ENCODE measurements around the gene ADD3.

Gene ADD3

GRCh38 chr10:110006358-110007160, 1.2 kb upstream of the ADD3 start:
- no peak for DNase-seq

GRCh38 chr10:110007161-110007700, 553 bp upstream of the ADD3 start:
- peak in 1 of 4 experiments; percentile 52 for DNase-seq

- DNase-seq = peak in 2 of 4 experiments; percentile 18 to 25
These were observed 945 bp downstream of the ADD3 start for GRCh38 chr10:110008518-110009339.

- peak in 1 of 4 experiments; percentile 6 for DNase-seq
These were observed 2.1 kb downstream of the ADD3 start for GRCh38 chr10:110009736-110010475.

GRCh38 chr10:110010486-110011378, 2.9 kb downstream of the ADD3 start:
- no peak for DNase-seq

- no peak for DNase-seq
These were observed 3.9 kb downstream of the ADD3 start for GRCh38 chr10:110011681-110012080.

GRCh38 chr10:110013630-110014293, 6.0 kb downstream of the ADD3 start:
- no peak for DNase-seq

GRCh38 chr10:110016039-110016438, 8.3 kb downstream of the ADD3 start:
- DNase-seq = no peak

GRCh38 chr10:110017052-110017451, 9.3 kb downstream of the ADD3 start:
- DNase-seq = no peak

- no peak for DNase-seq
These were observed 10.1 kb downstream of the ADD3 start for GRCh38 chr10:110017907-110018306.

- no peak for DNase-seq
These were observed 12.5 kb downstream of the ADD3 start for GRCh38 chr10:110020265-110020664.

GRCh38 chr10:110022716-110023504, 15.1 kb downstream of the ADD3 start:
- DNase-seq = no peak

- no peak for DNase-seq
These were observed 16.1 kb downstream of the ADD3 start for GRCh38 chr10:110023785-110024465.

GRCh38 chr10:110029450-110029849, 21.7 kb downstream of the ADD3 start:
- no peak for DNase-seq

- DNase-seq = no peak
These were observed 25.3 kb downstream of the ADD3 start for GRCh38 chr10:110032801-110033700.

GRCh38 chr10:110033701-110034235, 26.0 kb downstream of the ADD3 start:
- DNase-seq = no peak

GRCh38 chr10:110034596-110034995, 26.8 kb downstream of the ADD3 start:
- DNase-seq = no peak
